Stimulated activated CD4-positive, alpha-beta T cell treated with anti-CD3 and anti-CD28 coated beads, TNF-alpha, amount 100 ng/mL, for 48 hours (primary cell): ENCODE data around the gene CCDC183.
"Not testable (repeated sequence)": the region's sequence is repeated elsewhere in the genome, so short reads cannot be mapped to it uniquely, and the experiment has no call there.

ENCODE experiments used
- DNase-seq, 3 donors: peaks; one replicate each; pipeline ENCODE4 v3.0.0-alpha.2; 2020; ENCODE audit warnings: low read depth in 3 of 3

The CCDC183 gene

DNA sequence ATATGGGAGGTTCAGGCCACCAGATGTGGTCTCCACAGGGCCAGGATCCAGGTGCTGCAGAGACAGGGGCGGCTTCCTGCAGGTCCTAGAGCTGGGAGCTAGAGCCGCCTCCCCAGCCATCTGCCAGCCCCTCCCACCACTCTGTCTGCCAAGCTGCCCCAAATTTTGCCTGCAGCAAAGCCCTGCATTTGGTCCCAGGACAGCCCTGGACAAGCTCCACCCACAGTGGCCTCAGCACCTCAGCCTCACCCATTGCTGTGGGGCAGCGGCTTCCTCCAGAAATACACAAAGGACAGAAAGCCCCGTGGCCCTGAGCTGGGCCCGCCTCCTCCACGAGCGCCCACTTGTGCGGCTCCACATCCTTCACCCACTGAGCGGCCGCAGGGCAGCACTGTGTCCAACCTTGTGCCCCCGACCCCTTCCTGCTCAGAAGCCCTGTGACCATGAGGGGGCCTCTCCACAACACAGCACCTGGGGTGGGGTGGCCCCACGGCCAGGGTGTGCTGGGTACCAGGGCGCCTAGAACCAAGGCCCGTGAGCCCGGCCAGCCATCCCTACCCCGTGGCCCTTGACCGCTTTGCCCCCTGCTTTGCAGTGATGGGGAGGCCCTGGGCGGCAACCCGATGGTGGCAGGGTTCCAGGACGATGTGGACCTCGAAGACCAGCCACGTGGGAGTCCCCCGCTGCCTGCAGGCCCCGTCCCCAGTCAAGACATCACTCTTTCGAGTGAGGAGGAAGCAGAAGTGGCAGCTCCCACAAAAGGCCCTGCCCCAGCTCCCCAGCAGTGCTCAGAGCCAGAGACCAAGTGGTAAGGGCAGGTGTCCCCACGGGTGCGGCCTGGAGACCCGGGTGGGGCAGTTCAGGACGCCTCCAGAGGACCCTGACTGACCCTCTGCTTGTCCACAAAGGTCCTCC is 42.4 kb downstream of the CCDC183 start:
- DNase-seq = no peak

DNA sequence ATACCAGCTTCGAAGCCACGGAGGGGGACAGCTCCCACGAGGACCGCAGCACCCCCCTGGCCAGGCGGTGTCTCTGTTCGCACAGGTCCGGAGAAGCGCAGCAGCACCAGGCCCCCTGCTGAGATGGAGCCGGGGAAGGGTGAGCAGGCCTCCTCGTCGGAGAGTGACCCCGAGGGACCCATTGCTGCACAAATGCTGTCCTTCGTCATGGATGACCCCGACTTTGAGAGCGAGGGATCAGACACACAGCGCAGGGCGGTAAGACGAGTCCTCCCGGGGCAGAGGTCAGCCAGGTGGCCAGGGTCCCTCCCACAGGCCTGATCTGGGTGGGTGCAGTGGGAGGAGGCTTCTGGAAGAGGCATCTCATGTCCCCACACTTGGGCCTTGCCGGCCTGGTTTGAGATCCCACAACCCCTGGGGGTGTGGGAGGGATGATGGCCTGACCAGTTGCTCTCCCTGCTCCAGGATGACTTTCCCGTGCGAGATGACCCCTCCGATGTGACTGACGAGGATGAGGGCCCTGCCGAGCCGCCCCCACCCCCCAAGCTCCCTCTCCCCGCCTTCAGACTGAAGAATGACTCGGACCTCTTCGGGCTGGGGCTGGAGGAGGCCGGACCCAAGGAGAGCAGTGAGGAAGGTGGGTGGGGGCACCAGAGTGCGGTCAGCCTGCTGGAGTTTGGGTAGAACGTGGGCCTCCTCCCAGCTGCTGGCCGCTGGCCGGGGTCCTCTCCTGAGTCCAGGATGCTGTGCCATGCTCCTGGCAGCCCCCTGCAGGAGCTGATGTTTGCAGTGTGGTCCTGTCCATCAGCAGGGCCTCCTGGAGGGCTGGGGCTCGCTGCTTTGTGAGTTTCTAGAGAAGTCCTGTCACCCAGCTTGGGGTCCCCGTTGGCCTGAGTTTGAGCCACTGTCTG is 43.3 kb downstream of the CCDC183 start:
- no peak for DNase-seq

DNA sequence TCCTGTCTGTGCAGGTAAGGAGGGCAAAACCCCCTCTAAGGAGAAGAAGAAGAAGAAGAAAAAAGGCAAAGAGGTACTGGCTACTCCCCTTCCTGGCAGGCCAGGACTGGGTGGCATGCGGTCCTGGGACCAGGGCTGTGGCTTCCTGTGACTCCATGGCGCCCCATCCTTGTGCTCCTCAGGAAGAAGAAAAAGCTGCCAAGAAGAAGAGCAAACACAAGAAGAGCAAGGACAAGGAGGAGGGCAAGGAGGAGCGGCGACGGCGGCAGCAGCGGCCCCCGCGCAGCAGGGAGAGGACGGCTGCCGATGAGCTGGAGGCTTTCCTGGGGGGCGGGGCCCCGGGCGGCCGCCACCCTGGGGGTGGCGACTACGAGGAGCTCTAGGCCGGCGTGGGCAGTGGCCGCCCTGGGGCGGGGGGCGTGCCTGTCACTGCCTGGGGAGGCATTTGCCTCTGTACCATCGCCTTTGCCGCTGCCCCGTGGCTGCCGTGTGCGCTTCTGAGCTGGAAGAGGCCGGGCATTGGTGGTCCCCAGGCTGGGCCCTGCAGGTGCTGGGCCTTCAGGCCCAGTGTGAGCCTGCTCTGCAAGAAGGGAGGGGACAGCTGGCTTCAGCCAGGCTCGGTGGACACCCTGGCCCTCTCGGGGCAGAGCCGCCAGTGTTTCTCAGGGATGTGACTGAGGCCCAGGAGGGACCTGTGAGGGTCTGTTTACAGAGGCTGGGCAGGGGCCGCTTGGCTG is 44.2 kb downstream of the CCDC183 start:
- no peak for DNase-seq

DNA sequence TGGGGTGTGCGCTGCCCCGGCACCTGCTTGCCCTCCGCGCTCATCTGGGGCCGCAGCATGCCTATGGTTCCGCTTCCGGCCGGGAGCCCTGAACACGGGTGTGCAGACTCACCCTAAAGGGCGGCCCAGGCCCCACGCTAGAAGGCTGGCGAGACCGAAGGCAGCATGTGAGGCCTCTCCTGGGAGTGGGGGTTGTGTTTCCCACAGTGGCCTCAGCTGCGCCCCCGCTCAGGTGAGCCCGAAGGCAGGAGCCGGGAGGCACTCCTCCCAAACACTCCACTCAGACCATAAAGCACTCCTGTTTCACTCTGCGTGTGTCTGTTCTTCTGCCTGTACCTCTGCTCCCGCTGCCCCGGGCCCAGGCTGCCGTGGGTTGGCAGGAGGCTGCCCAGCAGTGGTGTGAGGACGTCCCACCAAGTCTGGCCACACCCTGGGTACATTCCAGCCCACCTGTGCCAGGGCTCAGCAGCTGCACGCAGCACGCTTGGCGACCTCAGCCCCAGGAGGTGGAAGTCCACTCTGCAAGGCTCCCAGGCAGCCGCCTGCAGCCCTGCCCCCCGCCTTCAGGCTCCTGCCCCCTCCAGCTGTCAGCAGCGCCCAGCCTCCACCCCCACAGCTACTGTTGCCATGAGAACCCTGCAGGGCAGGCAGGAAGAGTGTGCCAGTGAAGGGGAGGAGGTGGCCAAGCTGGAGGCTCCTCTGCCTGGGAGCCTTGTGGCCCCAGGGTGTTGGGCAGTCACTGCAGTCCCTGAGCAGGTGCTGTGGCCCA is 44.9 kb downstream of the CCDC183 start:
- DNase-seq = no peak

DNA sequence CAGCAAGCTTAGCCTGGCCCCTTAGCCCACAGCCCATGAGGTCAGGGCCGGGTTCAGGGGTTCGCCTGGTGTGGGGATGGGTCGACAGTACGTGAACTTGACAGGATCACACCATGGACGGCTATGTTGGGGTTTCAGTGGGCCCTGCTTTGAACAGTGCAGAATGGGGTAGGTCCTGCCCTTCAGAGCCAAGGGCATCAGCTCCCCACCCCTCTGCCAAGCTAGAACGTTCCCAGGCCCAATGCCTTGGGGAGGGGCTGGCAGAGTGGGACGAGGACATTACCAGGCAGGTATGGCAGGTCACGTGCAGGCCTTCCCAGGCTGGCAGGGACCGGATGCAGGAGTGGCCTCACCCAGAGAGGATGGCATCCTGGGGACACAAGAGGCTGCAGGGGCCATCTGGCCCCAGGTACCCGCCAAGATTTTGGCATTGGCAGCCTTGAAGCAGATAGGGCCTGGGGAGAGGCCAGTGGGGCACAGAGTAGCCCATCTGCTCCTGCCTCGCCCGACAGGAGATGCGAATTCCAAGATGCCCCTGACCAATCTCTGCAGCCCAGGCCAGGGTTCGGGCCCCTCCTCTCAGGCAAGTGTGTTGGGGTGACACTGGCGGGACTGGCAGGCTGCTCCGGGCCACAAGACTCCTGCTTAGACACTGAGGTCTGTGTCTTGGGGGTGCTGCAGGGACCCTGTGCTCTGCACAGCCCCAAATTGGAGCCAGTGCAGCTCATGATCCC is 45.7 kb downstream of the CCDC183 start:
- not testable (repeated sequence) for DNase-seq

DNA sequence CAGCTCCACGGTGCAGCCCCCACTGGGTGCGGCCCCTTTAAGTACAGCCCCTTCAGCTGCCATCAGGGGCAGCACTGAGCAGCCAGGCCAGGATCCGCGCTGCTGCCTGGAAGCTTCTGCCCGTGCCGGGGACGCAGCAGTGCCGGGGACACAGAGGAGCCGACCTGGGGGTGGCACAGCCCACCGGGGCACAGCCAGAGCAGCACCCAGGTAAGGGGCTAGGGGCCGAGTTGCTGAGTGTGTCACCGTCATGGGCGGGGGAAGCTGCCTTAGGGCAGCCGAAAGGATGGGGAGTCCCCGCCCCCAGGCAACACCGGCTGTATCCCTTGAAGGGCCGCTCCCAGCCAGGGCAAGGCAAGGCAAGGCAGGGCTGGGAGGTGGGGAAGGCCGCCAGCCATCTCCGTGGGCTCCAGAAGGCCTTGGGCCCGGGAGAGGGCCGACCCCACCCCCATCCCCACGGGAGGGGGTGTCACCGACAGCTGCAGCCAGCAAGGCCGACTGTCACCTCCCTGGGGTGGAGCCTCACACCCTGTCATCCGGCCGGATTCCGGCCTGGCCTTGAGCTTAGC is 46.3 kb downstream of the CCDC183 start, which contains the start of gene AJM1:
Gene AJM1 (plus strand): TSS at position 99 of the 569 bp plus-strand sequence. CDS start 1,937 bp downstream, outside the sequence.
- DNase-seq = peak; percentile 61 to 68 (median 66)

DNA sequence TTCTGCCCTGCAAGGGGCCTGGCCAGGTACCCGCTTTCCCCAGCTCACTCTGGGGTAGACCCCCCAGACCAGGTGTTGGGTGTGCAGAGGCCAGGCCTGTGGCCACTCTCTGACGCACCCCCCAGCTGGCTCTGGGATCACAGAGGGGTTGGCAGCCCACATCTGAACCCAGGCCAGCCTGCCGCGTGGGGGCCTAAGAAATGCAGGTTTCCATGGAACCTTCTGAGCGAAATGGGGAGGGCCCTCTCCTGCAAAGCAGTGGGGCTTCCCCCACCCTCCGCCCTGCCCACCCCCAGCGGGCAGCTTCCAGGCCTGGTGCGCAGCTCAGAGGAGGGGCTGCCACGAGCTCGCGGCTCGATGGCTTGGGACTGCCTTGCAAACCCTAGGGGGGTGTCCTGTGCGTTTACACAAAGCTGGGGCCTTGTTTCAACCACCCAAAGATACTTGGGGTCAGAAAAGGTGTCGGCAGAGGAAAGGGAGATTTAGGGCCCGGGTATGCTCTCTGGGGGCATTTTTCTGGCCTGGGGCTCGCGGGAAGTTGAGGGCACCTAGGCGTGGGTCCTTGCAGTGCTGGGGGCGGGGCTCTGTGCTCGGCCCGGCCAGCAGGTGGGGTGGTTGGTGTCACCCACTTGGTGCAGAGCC is 47.1 kb downstream of the CCDC183 start:
- DNase-seq = not testable (repeated sequence)

DNA sequence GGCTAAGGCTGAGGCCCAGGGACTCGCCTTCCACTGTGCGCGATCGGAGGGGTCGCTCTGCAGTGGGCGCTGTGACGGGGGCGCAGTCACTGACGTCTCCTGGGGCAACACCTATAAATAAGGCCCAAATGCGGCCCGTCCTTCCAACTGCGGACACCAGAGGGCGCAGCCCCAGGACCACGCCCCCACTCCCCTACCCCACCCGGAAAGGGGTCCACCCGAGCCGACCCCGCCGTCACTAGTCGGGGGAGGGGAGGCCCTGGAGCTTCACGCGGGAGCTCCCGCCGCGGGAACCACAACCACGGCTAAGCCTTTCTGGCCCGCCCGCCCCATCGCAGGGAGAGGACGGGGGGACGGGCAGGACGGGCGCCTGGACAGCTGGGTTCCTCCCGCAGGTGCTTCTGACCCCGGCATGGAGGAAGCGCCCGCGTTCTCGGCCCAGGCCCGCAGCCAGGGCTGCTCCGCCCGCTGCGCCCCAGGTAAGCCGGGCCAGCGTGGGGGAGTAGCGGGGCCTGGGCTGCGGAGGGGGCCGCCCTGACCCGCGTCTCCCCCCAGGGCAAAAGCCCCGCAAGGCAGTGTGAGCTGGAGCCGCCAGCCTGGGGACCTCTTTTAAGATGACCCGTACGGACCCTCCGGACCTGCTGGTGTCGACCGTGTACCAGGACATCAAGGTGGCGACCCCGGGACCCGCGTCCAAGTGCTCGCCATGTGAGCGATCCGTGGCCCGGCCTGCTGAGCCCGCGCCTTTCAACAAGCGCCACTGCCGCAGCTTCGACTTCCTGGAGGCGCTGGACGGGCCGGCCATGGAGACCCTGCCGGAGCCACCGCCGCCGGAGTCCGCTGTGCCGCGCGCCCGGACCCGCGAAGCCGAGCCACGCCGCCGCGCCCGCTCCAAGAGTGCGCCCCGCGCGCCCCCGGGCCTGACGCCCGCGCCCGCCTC is 47.9 kb downstream of the CCDC183 start:
- DNase-seq = peak in 2 of 3 donors; percentile 39 to 41

DNA sequence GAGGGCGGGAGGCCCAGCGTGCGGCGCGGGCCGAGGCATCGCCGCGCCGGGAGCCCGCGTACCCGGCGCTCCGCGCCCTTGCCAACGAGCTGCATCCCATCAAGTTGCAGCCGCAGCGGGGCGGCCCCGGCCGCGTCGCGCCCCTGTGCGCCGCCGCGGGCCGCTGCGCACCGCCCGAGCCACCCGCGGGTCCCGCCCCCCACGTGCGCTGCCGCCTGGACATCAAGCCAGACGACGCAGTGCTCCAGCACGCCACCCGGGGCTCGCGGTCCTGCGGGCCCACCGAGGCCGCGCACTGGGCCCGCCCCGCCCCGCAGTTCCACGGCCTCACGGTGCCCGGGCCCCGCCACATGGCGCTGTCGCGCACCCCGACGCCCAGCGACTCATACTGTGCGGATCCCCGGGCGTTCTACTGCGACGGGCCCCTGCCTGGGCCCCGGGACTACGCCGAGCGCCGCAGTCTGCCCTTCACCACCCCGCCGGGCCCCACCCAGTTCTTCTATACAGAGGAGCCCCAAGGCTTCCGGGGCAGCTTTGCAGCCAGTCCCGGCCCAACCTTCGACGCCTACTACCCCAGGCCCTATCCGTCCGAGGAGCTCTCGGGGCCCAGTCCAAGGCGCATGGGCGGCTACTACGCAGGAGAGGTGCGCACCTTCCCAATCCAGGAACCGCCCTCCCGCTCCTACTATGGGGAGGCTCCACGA is 48.8 kb downstream of the CCDC183 start:
- no peak for DNase-seq

DNA sequence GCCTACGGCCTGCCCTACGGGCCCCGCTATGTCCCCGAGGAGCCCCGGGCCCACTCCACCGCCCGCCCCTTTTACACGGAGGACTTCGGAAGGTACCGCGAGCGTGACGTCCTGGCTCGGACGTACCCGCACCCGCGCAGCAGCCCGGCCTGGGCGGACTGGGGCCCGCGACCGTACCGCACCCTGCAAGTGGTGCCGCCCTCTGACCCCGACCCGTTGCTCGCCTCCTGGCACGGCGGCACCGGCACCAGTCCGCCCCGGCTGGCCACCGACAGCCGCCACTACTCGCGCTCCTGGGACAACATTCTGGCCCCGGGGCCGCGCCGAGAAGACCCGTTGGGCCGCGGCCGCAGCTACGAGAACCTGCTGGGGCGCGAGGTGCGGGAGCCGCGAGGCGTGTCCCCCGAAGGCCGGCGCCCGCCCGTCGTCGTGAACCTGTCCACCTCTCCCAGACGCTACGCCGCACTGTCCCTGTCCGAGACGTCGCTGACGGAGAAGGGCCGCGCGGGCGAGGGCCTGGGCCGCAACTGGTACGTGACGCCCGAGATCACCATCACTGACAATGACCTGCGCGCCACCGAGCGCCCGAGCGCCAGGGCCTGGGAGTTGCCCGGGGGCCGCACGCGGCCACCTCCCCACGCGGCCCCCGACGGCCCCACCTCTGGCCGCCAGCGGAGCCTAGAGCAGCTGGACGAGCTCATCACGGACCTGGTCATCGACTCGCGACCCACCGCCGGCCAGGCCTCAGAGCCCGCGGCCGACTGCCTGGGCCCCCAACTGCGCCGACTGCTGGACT is 49.5 kb downstream of the CCDC183 start:
- DNase-seq = no peak

DNA sequence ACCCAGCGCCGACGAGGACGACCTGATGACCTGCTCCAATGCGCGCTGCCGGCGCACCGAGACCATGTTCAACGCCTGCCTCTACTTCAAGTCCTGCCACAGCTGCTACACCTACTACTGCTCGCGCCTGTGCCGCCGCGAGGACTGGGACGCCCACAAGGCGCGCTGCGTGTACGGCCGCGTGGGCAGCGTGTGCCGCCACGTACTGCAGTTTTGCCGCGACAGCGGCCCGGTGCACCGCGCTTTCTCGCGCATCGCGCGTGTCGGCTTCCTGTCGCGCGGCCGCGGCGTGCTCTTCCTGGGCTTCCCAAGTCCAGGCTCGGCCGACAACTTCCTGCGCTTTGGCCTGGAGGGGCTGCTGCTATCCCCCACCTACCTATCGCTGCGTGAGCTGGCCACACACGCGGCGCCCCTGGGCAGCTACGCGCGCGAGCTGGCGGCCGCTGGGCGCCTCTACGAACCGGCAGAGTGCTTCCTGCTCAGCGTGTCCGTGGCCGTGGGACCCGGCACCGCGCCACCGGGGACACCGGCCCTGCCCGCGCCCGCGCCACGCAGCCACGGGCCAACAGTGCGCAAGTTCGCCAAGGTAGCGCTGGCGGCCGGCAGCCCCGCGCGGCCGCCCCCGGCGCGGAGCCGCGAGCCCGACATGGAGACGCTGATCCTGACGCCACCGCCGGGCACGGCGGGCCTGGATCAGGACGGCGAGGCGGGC is 50.4 kb downstream of the CCDC183 start:
- no peak for DNase-seq

DNA sequence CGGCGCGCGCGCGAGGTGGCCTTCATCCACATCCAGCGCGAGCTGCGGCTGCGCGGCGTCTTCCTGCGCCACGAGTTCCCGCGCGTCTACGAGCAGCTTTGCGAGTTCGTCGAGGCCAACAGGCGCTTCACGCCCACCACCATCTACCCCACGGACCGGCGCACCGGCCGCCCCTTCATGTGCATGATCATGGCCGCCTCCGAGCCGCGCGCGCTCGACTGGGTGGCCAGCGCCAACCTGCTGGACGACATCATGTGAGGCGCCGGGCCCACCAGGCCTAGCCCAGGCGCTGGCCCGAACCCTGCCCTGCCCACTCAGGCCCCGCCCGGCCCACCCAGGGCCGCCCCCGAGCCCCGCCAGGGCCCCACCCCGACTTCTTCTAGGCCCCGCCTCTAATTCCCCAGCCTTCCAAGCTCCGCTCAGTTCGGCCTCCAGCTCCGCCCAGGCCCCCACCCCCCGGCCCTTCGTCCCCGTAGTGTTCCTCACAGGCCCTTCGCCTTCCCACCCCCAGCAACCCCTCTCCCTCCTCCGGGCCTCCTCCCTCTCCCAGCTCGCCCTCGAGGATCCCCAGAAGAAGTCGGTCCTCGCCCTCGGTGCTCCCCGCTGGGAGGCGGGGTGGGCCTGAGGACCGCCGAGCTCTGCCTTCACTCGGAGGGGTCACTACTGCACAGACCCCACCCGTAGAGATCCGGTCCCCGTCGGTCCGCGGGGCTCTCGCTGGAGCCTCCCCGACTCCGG is 51.1 kb downstream of the CCDC183 start:
- DNase-seq = no peak

DNA sequence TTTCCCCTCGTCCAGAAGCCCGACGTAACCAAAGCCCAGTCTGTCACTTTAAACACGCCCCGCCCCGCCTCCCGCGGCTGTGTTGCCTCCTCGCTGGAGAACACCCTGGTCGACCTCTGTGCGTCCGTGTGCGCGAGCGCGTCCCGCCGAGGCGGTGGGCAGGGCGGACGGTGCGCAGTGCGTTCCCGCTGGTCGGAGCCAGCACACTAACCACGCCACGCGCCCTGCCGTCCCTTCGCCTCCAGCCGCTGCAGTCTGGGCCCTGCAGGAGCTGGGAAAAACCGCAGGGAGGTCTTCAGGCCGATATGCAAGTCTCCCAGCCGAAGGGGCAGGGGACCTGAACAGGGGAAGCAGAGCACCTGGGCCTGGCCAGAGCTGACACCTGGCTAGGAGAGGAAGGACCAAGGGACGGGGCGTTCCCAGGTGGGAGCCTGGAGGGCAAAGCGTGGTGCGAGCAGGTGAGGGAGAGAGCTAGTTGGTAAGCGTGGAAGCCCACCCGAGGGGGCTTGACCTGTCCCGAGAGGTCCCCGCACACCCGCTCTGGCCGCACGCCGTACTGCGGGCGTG is 51.8 kb downstream of the CCDC183 start:
- DNase-seq = peak; percentile 78 to 86 (median 79)

DNA sequence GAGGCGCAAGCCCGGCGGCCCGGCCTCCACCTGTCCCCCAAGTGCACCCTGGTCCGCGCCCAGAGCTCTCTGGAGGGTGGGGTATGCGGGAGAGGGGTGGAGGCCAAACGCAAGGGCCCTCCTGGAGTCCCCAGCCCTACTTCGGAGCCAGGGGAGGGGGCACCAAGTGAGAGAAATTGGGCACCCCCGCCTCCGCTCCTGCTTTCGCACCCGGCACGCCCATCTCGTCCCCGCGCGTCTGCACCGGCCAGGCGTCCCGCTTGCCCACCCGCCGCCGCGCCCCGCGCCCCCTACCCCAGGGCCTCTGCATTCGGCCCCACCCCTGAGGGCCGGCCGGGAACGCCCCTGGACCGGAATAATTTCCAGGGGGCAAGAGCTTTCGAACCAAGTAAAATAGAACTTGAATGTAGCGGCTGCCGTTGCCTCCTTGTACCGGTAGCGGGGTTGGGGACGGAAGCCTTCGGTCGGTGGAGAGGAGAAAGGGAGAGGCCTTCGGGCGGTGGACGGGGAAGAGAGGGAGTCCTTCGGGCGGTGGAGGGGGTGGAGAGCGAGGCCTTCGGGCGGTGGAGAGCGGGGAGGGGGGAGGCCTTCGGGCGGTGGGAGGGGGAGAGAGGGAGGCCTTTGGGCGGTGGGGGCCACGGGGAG is 52.4 kb downstream of the CCDC183 start:
- DNase-seq = no peak
